Globus pallidus (tissue), 1 donor: Measurements from ENCODE around the gene FAM13A.

ENCODE experiments used
- DNase-seq: peaks from one replicate; pipeline ENCODE4 v3.0.0-alpha.2; 2015; ENCODE audit warnings: low spot score

Gene FAM13A

GRCh38 chr4:88836216-88836615 lies 220.8 kb downstream of the FAM13A start:
- DNase-seq: no peak

DNA sequence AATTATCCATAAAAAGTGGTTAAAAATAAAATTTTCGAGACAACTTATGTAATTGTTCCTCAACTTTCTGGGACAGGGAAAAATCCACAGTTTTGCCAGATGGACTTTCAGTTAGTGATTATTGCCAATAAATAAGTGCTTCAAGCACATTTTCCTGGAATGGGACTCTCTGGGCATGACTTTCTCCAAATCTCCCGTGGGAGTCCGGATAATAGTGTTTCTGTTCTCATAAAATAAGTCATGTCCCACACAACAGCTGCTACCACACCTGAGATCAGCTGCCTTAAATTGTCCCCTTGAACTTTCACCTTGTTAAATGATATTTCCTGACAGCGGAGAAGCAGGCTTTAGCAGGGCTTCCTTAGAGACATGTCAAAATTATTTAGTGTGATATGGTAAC lies 226.0 kb downstream of the FAM13A start:
- DNase-seq: no peak

GRCh38 chr4:88830598-88830997 lies 226.4 kb downstream of the FAM13A start:
- DNase-seq: no peak

GRCh38 chr4:88828842-88829571 lies 228.0 kb downstream of the FAM13A start:
- no peak for DNase-seq

- no peak for DNase-seq
Measured at GRCh38 chr4:88827442-88827841, 229.5 kb downstream of the FAM13A start.

- DNase-seq: no peak
Measured at GRCh38 chr4:88826771-88827170, 230.2 kb downstream of the FAM13A start.

GRCh38 chr4:88825931-88826330 lies 231.1 kb downstream of the FAM13A start:
- no peak for DNase-seq

- DNase-seq: peak; percentile 89
Measured at GRCh38 chr4:88823058-88823919, 233.7 kb downstream of the FAM13A start.

DNA sequence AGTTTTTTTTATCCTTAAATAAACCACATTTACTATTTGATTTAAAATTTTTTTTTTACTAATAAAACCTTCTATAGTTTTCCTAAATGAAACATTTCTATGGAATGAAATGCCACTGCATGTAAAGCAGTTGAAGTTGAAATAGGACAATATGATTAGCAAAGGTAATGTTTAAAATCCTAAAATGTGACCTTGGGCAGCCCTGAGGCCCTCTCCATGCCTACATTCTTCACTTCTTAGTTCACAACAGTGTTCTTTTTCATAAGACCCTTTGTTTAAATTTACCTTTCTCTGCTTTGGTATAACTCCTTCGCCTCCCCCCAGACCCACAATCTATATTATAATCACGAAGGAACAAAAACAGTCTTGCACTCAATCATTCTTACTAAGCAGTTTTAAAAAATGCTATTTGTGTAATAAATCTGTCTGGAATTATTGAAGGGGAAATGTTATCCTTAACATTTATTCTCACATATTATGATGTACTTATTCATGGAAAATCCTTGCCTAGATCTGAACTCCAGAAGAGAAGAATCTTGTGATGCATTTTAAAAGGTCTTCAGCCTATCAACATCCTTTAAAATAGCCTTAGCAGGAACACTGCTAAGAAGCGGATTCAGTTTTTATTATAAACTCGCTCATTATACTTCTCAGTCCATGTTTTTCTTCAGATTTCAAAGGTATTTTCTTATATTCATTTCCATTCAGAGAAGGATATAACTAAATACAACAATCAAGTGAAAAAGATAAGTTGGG lies 234.8 kb downstream of the FAM13A start:
- DNase-seq: no peak

GRCh38 chr4:88821522-88821921 lies 235.5 kb downstream of the FAM13A start:
- DNase-seq: no peak

GRCh38 chr4:88820698-88821415 lies 236.1 kb downstream of the FAM13A start:
- no peak for DNase-seq

DNA sequence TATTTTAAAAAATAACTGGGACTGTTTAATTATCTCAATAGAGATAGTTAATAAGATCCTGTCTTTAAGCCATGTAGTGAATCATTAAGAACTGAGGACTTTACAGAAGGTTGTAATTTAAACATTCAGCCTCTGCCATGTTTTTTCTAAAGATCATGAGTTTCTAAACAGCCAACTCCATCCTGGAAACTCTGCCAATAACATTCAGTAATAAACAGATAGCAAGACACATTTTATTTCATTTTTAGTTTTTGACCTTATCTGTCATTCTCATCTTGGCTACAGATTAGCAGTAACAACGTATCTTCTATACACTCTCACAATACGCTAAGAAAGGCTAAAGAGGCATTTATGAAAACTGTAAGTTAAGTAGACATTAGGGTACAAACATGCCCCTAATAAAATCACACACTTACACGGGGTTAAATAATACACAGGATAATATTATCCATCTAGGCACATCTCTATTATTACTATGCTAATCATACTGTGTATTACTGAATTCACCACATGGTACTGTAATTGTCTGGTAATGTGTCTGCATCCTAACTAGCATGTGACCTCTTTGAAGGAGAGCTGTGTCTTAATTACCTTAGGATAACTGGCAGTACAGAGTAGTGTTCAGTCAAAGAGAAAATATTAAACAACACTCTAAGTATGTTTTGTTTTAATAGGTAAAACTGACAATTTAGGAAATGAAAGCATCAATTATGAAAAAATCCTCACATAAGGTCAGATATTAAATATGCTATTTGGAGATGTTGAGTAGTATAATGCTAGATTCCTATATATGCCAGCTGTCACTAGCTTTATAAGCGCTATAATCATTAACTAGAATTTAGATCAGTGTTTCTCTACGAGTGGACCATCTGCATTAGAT lies 236.9 kb downstream of the FAM13A start:
- DNase-seq: no peak

DNA sequence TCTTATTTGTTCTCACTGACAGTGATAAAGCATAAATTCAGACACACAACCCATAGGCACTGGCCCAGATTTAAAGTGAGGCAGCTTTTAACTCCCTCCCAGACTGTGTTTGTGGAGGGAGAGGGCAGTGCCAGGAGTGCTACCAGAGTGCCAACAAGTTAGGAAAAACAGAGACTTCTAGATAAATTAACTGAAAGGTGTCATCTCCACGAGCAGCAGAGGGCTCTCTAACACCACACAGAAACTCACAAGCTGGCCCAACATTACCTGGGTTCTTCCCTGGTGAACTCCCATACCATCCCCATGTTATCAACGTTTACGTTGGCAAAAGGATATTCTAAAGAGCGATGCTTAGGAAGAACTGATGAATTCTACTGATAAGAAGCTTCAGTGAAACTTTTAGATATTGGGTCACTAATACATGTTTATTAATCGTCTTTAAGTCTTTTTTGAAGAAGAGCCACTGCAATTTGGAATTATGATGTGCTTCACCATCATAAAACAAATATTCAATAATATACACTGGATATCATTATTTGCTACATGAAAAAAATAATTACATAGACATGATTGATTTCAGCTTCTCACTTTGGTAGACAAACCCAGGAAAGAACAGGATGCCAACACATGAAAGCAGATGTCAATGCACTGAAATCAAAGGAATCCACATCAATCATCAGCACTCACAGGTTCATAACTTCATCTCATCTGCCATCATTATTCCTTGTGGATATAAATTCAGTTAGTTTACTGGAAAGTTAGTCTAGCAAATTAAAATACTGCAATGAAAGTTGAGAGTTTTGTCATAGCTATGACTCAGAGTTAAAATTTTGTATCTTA lies 238.1 kb downstream of the FAM13A start:
- DNase-seq: peak; percentile 59

GRCh38 chr4:88817740-88818139 lies 239.2 kb downstream of the FAM13A start:
- no peak for DNase-seq

GRCh38 chr4:88816360-88816759 lies 240.6 kb downstream of the FAM13A start:
- DNase-seq: no peak

DNA sequence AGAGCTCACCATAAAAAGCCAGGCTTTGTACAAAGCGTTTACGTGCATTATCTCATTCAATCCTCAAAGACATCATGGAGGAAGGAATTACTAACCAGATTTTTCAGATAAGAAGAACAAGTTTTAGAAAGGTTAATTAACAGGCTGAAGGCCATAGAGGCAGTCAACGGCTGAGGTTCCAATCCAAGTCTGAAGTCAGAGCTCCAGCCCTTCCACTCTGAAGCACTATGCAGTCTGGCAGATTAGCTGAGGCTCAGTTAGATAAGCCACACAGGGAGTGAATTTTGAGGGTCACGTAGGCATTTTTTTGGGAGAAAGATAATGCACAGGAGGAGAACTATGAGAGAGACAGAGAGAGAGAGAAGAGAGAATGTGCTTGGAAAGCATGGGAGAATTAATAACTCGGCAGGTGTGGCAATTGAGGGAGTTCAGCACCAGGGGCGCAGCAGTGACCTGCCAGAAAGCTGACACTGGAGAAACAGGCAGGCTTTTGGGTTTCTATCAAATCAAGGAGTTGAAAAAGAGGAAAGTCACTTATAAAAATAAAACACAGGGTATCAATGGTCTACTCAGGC lies 242.9 kb downstream of the FAM13A start:
- DNase-seq: no peak

GRCh38 chr4:88813013-88813412 lies 244.0 kb downstream of the FAM13A start:
- no peak for DNase-seq

DNA sequence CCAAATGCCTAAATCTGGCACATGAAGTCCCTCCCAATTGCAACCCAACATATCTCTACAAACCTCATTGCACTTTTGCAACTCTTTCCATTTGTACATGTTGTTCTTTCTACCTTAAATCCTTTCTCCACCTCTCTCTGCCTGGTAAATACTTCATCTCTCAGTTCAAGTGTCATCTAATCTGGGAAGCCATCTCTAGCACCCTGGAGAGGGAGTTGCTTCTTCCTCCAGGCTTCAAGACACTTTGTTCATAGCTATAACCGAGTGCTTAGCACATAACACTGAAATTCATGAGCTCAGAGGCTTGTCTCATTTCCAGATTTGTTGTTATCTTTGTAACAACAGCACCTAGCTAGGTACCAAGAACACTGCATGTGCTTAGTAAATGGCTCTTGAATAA lies 244.6 kb downstream of the FAM13A start:
- no peak for DNase-seq

DNA sequence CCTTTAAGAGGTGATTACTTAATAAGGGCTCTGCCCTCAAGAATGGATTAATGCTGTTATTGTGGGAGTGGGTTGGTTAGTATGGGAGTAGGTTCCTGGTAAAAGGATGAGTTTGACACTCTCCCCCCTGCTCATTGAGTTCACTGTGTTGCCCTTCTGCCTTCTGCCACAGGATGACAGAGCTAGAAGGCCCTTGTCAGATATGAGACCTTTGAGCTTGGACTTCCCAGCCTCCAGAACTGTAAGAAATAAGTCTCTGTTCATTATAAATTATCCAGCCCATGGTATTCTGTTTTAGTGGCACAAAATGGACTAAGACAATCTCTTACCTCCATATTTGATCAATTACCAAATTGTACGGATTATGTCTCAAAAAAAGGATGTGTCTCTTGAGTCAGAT lies 245.1 kb downstream of the FAM13A start:
- DNase-seq: no peak

GRCh38 chr4:88810325-88810724 lies 246.7 kb downstream of the FAM13A start:
- DNase-seq: no peak
